ENCODE measurements around the gene RAB14. TPM values are rescaled to one million over a fixed set of nuclear protein-coding genes. Genes with fewer than 3 reads are reported as not detected.

Gene RAB14
- total and polyA plus RNA-seq, 2 experiments from 2014 or later = 58.7 to 61.9 TPM

DNA sequence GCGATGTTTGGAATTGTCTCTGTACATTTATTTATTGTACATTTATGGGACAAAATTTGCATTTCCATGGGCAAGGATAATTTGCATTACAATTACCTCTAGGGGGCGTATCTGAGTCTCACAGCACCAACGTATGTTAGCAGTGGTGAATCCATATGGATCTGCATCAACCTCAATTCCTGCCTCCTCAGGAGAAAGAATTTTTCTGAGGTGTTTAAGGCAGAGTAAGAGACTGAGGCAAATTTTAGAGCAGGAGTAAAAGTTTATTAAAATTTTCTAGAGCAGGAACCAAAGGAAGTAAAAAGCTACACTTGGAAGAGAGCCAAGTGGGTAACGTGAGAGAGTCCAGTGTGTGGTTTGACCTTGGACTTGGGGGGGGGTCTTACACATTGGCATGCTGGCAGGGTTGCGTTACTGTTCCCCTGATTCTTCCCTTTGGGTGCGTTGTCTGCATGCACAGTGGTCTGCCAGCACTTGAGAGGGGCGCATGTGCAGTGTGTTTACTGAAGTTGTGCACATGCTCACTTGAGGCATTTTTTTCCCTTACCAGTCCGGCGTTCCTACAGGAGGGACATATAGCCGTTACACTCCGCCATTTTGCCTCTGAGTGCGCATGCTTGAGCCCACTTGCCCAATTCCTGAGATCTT is 21.0 kb upstream of the RAB14 start:
- Histone ChIP-seq H4K20me1 (ENCODE audit: insufficient read depth, poor library complexity, severe bottlenecking) (no peaks in the 10 kb centered on the region), H3K79me2 (no peaks in the 10 kb centered on the region), H2AFZ (no peak overlapping the region), H3K9me2 (replicated peaks; ENCODE audit: insufficient read depth) (no peaks in the 10 kb centered on the region), H3K27ac (no peak overlapping the region), H3K9me3 (ENCODE audit: low read depth) (no peaks in the 10 kb centered on the region), H3K4me3 (no peak overlapping the region), H3K4me1 (ENCODE audit: insufficient read depth) (no peaks in the 10 kb centered on the region), H3K27me3 (no peaks in the 10 kb centered on the region), H3K36me3 (replicated peaks; ENCODE audit: insufficient read depth, low read depth) (no peaks in the 10 kb centered on the region), H3K4me2 (no peak overlapping the region)
- WGBS (ENCODE audit: low lambda C conversion rate, missing lambda C conversion rate) = 74% methylated on average over 12 of the region's 12 CpGs
- peak; percentile 53 for DNase-seq (ENCODE audit: low spot score)
- TF ChIP-seq, protein P1, sequence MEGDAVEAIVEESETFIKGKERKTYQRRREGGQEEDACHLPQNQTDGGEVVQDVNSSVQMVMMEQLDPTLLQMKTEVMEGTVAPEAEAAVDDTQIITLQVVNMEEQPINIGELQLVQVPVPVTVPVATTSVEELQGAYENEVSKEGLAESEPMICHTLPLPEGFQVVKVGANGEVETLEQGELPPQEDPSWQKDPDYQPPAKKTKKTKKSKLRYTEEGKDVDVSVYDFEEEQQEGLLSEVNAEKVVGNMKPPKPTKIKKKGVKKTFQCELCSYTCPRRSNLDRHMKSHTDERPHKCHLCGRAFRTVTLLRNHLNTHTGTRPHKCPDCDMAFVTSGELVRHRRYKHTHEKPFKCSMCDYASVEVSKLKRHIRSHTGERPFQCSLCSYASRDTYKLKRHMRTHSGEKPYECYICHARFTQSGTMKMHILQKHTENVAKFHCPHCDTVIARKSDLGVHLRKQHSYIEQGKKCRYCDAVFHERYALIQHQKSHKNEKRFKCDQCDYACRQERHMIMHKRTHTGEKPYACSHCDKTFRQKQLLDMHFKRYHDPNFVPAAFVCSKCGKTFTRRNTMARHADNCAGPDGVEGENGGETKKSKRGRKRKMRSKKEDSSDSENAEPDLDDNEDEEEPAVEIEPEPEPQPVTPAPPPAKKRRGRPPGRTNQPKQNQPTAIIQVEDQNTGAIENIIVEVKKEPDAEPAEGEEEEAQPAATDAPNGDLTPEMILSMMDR (IDR thresholded peaks at IDR 0.05; ENCODE audit: poor library complexity) = peak; percentile 58
- no peak for TF ChIP-seq EZH2 (IDR thresholded peaks at IDR 0.05; ENCODE audit: borderline replicate concordance)

DNA sequence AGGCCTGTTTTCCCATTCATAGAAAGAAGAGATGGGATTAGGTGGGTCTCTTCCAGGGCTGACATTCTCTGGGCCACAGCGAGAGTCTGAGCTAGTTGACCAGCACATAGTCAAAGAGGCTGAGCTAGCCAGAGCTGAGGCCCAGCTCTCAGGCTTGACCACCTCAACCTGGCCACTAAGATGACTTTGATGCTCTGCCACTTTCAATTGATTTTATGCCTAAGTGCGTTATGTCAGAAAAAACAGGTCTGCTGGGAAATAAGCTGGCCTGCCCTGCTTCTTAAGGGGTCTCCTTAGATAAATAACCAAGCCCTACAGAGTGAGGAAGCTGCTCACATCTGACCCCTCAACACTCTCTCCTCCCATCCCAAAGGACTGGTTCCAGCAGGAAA is 20.0 kb upstream of the RAB14 start:
- TF ChIP-seq EZH2 (IDR thresholded peaks at IDR 0.05; ENCODE audit: borderline replicate concordance) (no peak), EZH2phosphoT487 (IDR thresholded peaks at IDR 0.05; ENCODE audit: low read depth, severe bottlenecking, unreplicated experiment) (no peak)
- TF ChIP-seq, protein P1 (IDR thresholded peaks at IDR 0.05; ENCODE audit: poor library complexity) = no peak
- Histone ChIP-seq H2AFZ (no peak overlapping the region), H3K79me2 (no peaks in the 10 kb centered on the region), H3K27me3 (no peaks in the 10 kb centered on the region), H3K4me2 (no peak overlapping the region), H3K9me3 (ENCODE audit: low read depth) (no peaks in the 10 kb centered on the region), H4K20me1 (ENCODE audit: insufficient read depth, poor library complexity, severe bottlenecking) (no peaks in the 10 kb centered on the region), H3K36me3 (replicated peaks; ENCODE audit: insufficient read depth, low read depth) (no peaks in the 10 kb centered on the region), H3K9me2 (replicated peaks; ENCODE audit: insufficient read depth) (no peaks in the 10 kb centered on the region), H3K27ac (peak overlapping the region; percentile 81), H3K4me1 (ENCODE audit: insufficient read depth) (no peaks in the 10 kb centered on the region), H3K4me3 (no peak overlapping the region)
- 84% methylated on average over 2 of the region's 2 CpGs for whole genome bisulfite sequencing (ENCODE audit: low lambda C conversion rate, missing lambda C conversion rate)
- DNase-seq (ENCODE audit: low spot score) = no peak

DNA sequence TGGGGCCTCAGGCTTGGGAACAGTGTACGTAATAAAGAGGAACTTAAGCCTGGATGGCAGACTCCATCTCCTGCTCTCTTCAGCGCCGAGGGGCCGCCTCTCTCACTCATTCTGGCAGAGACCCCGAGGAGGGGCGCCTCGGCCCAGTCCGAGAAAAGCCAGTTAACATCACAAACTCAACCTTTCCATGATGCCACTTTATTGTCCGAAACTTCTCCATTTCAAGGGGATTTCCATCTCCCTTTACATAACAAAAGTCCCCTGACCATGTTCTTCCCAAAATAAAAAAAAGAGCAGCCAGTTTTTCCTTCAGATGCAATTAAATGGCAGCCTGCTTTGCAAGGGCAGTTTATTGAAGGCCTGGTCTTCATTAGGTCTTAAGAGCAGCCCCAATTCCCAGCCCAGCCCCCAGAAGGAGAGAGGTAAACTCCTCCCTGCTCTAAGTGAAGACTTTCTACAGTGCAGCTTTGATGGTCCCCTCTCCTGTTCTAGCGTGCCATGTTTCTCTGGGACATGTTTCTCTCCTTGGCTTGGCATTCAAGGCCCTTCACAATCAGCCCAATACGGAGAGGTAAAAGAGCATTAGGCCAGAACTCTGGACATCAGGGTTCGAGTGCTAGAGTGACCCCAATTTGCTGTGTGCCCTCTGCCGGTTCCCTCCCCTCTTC is 19.5 kb upstream of the RAB14 start:
- H3K27me3 ChIP-seq = no peaks in the 10 kb centered on the region
- H3K27ac ChIP-seq = peak overlapping the region; percentile 81
- WGBS (ENCODE audit: low lambda C conversion rate, missing lambda C conversion rate) = 53% methylated on average over 13 of the region's 13 CpGs
- no peak overlapping the region for H3K4me3 ChIP-seq
- H3K9me2 ChIP-seq (replicated peaks; ENCODE audit: insufficient read depth) = no peaks in the 10 kb centered on the region
- H2AFZ ChIP-seq = no peak overlapping the region
- no peaks in the 10 kb centered on the region for H3K9me3 ChIP-seq (ENCODE audit: low read depth)
- H3K36me3 ChIP-seq (replicated peaks; ENCODE audit: insufficient read depth, low read depth) = no peaks in the 10 kb centered on the region
- TF ChIP-seq EZH2phosphoT487 (IDR thresholded peaks at IDR 0.05; ENCODE audit: low read depth, severe bottlenecking, unreplicated experiment) = no peak
- TF ChIP-seq, protein P1 (IDR thresholded peaks at IDR 0.05; ENCODE audit: poor library complexity) = no peak
- TF ChIP-seq EZH2 (IDR thresholded peaks at IDR 0.05; ENCODE audit: borderline replicate concordance) = no peak
- peak; percentile 45 for DNase-seq (ENCODE audit: low spot score)
- H3K79me2 ChIP-seq = no peaks in the 10 kb centered on the region
- no peaks in the 10 kb centered on the region for H4K20me1 ChIP-seq (ENCODE audit: insufficient read depth, poor library complexity, severe bottlenecking)
- H3K4me1 ChIP-seq (ENCODE audit: insufficient read depth) = no peaks in the 10 kb centered on the region
- peak overlapping the region; percentile 39 for H3K4me2 ChIP-seq

Data from hepatocyte (in vitro differentiated cells).